Sciatic nerve (tissue), 1 donor: ENCODE results near the gene CLTA. TPM values are rescaled to one million over a fixed set of nuclear protein-coding genes. Genes with fewer than 3 reads are reported as not detected.

Experiments
- total RNA-seq: library from RNA; stranded (reverse); fragmentation: NEBNext Ultra II Directional; extraction: Animal tissue kit (Norgen Biotek cat#: 25700); gene quantifications from one replicate; pipeline ENCODE4 v1.2.1, GENCODE V29; 2021
- donor health status: DM: no; HTN: no; CAD: no.

The CLTA gene
- total RNA-seq, 1 donor from 2014 or later: 103 TPM

Other genes with a start within 250 kb of the CLTA start
- gene OR2S2, start 232.8 kb upstream of the CLTA start, total RNA-seq: not detected
- gene RECK, start 154.0 kb upstream of the CLTA start, total RNA-seq: 24.0 TPM
- gene GLIPR2, start 54.2 kb upstream of the CLTA start, total RNA-seq: 14.8 TPM
- gene CCIN, start 21.5 kb upstream of the CLTA start, total RNA-seq: not detected
- gene GNE, start 67.5 kb downstream of the CLTA start, total RNA-seq: 26.0 TPM
- 59.5 TPM for gene RNF38, start 209.3 kb downstream of the CLTA start, total RNA-seq